Testis (tissue), 3 donors: Measurements from ENCODE around the gene PTPRD. TPM values are rescaled to one million over a fixed set of nuclear protein-coding genes. Genes with fewer than 3 reads are reported as not detected.

ENCODE experiments used
- DNase-seq: peaks from one replicate; pipeline ENCODE4 v3.0.0-alpha.2; 2019
- H3K27ac ChIP-seq, 2 donors: fragments of 200-600 bp; sonication (generic); one replicate each; pipeline ENCODE4 v1.5.1; 2019
- H3K27me3 ChIP-seq: fragments of 200-600 bp; sonication (generic); one replicate; pipeline ENCODE4 v1.5.1; 2019
- H3K36me3 ChIP-seq: fragments of 200-600 bp; sonication (generic); one replicate; pipeline ENCODE4 v1.5.1; 2017; ENCODE audit warnings: low read depth; ENCODE audit errors: missing control alignments
- H3K4me1 ChIP-seq: fragments of 200-600 bp; sonication (generic); one replicate; pipeline ENCODE4 v1.5.1; 2019
- H3K4me3 ChIP-seq, 2 donors: fragments of 200-600 bp; sonication (generic); one replicate each; pipeline ENCODE4 v1.5.1; 2017 to 2019
- H3K9me3 ChIP-seq: fragments of 200-600 bp; sonication (generic); one replicate; pipeline ENCODE4 v1.5.1; 2017
- POLR2A ChIP-seq: fragments of 450-650 bp; IDR thresholded peaks from one replicate; pipeline ENCODE4 v1.6.1; 2017; ENCODE audit warnings: antibody characterized with exemption, mild to moderate bottlenecking, moderate library complexity
- WGBS, 2 donors: methylation state at CpG; one replicate each; pipeline ENCODE4 v1.1.5; 2018; 5-methylcytosine and 5-hydroxymethylcytosine counted together
- intact Hi-C: fragments of 100-400 bp; cut with DNase I; formaldehyde crosslinking; loops from one replicate; pipeline ENCODE4 v1.15.1; 2023; ENCODE audit warnings: low total_unique reads
- polyA plus RNA-seq: library from polyadenylated mRNA; stranded (reverse); fragments of 350-450 nt; fragmentation: Illumina TruSeq; extraction: RNeasy Lipid Tissue Mini Kit (QIAGEN cat#74804); gene quantifications from one replicate; pipeline ENCODE4 v1.2.3, GENCODE V29; 2014; ENCODE audit warnings: low read depth, low replicate concordance; ENCODE audit not compliant: insufficient read depth
- total RNA-seq, 2 donors: library from RNA; depleted of rRNA; stranded (reverse); fragments of >200 nt; gene quantifications; one replicate each; pipeline ENCODE4 v1.2.3, GENCODE V29; 2016
- TF ChIP-seq, protein P1 (sequence below), 3 experiments: fragments of 450-650 bp in 2 of 3; fragments of 200-600 bp in 1 of 3; sonication (generic) in 1 of 3; IDR thresholded peaks; one replicate each; pipeline ENCODE4 v1.5.1; 2016 to 2019; ENCODE audit warnings: antibody characterized with exemption in 3 of 3, mild to moderate bottlenecking in 2 of 3, moderate library complexity in 1 of 3

PTPRD gene
- total and polyA plus RNA-seq, 3 donors from 2014 or later, result 15.4 to 33.6 (median 32.5) TPM

DNA sequence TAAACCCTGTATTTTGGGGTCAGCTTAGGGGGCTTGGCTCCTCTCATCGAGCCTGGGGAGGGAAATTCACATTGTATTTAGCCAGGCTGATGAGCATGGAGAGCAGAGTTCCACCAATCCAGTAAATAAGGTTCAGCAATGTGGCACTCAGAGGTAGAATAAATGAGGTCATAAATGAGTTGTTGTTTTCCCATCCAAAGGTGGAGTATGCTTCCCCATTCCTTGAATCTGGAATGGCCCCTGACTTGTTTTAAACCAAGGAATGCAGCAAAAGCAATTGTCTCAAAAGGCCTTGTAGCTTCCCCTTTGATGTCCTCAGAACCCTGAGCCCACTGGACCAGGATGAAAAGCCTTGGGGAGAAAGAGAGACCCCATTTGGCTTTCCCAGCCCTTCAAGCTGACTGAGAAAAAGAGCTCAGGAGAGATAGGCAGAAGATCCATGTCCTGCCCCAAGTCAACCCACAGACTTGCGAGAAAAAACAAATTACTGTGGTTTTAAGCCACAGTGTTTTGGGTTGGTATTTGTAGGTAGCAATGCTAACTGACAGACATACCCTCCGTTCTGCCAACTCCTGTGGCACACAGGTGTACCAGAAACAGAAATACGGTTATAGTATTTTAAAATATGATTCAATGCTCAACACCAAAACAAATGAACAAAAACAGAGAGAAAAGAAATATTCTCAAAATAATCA is 2247.2 kb downstream of the PTPRD start:
- WGBS, 2 donors, result 92 to 97% methylated on average over 4 of the region's 4 CpGs
- Histone ChIP-seq H3K36me3 (no peaks in the 10 kb centered on the region), H3K4me3 (no peak overlapping the region), H3K4me1 (no peaks in the 10 kb centered on the region), H3K27me3 (no peaks in the 10 kb centered on the region), H3K27ac (no peak overlapping the region), H3K9me3 (no peaks in the 10 kb centered on the region)
- TF ChIP-seq, protein P1, sequence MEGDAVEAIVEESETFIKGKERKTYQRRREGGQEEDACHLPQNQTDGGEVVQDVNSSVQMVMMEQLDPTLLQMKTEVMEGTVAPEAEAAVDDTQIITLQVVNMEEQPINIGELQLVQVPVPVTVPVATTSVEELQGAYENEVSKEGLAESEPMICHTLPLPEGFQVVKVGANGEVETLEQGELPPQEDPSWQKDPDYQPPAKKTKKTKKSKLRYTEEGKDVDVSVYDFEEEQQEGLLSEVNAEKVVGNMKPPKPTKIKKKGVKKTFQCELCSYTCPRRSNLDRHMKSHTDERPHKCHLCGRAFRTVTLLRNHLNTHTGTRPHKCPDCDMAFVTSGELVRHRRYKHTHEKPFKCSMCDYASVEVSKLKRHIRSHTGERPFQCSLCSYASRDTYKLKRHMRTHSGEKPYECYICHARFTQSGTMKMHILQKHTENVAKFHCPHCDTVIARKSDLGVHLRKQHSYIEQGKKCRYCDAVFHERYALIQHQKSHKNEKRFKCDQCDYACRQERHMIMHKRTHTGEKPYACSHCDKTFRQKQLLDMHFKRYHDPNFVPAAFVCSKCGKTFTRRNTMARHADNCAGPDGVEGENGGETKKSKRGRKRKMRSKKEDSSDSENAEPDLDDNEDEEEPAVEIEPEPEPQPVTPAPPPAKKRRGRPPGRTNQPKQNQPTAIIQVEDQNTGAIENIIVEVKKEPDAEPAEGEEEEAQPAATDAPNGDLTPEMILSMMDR (IDR thresholded peaks at IDR 0.05), result no peak
- TF ChIP-seq POLR2A, result no peak
- no peak for DNase-seq
- intact Hi-C loops, result no loop called here

DNA sequence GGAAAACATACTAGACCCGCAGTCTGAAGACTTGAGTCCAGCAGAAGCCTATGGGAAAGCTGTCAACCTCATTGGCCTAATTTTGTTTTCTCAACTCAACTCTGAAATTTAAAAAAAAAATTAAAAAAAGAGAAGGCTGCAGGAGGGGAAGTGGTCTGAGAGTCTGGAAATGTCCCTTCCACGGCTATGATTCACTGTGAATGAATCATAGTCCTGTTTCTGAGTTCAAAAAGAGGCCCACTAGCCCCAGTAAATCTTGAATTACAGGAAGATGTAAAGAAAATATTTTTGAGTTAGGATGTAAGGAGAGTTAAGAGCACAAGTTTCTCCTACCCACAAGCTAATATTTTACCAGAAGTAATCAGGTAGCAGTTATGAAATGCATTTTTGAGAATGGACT is 2247.8 kb downstream of the PTPRD start:
- no peaks in the 10 kb centered on the region for H3K27me3 ChIP-seq
- no peak for TF ChIP-seq POLR2A
- TF ChIP-seq, protein P1 (IDR thresholded peaks at IDR 0.05), result no peak
- no peaks in the 10 kb centered on the region for H3K4me1 ChIP-seq
- H3K4me3 ChIP-seq, result no peak overlapping the region
- no peaks in the 10 kb centered on the region for H3K36me3 ChIP-seq
- H3K27ac ChIP-seq, result no peak overlapping the region
- no peak for DNase-seq
- WGBS, 2 donors, result 44 to 88% methylated on average over 2 of the region's 2 CpGs
- no peaks in the 10 kb centered on the region for H3K9me3 ChIP-seq
- intact Hi-C loops, result no loop called here

DNA sequence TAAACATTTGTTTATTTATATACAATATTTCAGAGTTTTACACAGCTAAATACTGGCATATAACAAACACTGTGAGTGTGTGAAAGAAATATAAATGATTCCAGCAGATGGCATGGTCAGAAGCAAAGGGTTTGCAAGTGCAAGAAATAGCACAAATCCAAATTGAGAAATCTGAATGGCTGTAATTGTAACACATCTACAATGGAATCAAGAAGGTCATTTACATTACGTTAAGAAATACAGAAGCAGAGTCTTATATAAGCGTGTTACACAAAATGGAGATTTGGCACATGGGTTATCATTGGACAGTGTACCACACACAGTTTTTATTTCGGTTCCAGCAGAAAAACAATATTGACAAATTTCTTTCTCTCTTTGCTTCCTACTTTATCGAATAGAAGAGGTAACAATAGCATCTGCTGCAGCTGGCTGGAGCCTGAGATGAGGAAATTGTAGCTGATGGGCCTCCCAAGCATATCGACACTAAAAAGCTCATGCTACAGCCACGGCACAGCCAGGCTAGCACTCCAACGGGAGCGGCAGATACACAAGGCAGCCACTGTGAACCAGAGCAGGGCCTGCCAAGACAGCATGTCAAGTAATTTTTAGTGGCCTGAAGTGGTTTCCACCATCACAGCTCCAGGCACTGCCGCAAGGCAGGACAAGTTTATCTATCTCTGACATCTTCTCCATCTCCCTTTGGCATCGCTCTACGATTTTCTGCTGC is 2248.6 kb downstream of the PTPRD start:
- no peak for DNase-seq
- intact Hi-C loops, result no loop called here
- H3K9me3 ChIP-seq, result no peaks in the 10 kb centered on the region
- no peak for TF ChIP-seq POLR2A
- TF ChIP-seq, protein P1 (IDR thresholded peaks at IDR 0.05), result no peak
- H3K4me1 ChIP-seq, result no peaks in the 10 kb centered on the region
- WGBS, 2 donors, result 94 to 95% methylated on average over 11 of the region's 11 CpGs
- no peaks in the 10 kb centered on the region for H3K36me3 ChIP-seq
- no peak overlapping the region for H3K27ac ChIP-seq
- no peaks in the 10 kb centered on the region for H3K27me3 ChIP-seq
- no peak overlapping the region for H3K4me3 ChIP-seq

DNA sequence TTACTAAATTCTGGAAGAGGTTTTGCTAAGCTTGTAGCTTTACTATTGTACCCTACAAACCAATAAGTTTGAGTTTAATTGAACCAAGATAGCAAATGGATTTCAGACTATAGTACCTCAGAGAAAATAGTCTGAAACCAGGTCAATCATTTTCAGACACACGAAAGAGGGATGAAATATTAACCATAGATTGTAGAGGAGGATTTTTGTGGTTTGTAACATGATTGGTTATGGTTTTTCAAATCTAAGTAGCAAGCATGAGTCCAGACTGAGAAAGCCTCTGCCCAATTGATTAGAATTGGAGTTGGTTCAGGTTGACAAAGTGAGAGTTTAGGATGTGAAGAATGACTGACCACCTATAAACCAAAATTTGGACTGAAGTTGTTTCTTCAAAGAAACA is 2250.6 kb downstream of the PTPRD start:
- TF ChIP-seq POLR2A, result no peak
- TF ChIP-seq, protein P1 (IDR thresholded peaks at IDR 0.05), result no peak
- Histone ChIP-seq H3K27me3 (no peaks in the 10 kb centered on the region), H3K4me3 (no peak overlapping the region), H3K9me3 (no peaks in the 10 kb centered on the region), H3K36me3 (no peaks in the 10 kb centered on the region), H3K4me1 (no peaks in the 10 kb centered on the region), H3K27ac (no peak overlapping the region)
- intact Hi-C loops, result no loop called here
- no peak for DNase-seq
- WGBS, 2 donors, result 86 to 94% methylated on average over 1 of the region's 1 CpG
